GM21423 (cell line): ENCODE measurements around the gene ZC3H6.
"Not testable (repeated sequence)": the region's sequence is repeated elsewhere in the genome, so short reads cannot be mapped to it uniquely, and the experiment has no call there.

Experiments
- ATAC-seq: cut with Tn5 transposase; IDR thresholded peaks from one replicate; pipeline ENCODE4 v1.9.1; 2021; ENCODE audit warnings: mild to moderate bottlenecking, moderate library complexity; ENCODE audit not compliant: unreplicated experiment

Gene ZC3H6

GRCh38 chr2:112276954-112277353 lies 1.6 kb downstream of the ZC3H6 start:
- no peak for ATAC-seq

GRCh38 chr2:112277596-112278220 lies 2.3 kb downstream of the ZC3H6 start:
- ATAC-seq = no peak

- not testable (repeated sequence) for ATAC-seq
These were observed 6.7 kb downstream of the ZC3H6 start for GRCh38 chr2:112282066-112282465.

GRCh38 chr2:112283535-112283934 lies 8.1 kb downstream of the ZC3H6 start:
- not testable (repeated sequence) for ATAC-seq

GRCh38 chr2:112290088-112290487 lies 14.7 kb downstream of the ZC3H6 start:
- no peak for ATAC-seq

- ATAC-seq = no peak
These were observed 15.3 kb downstream of the ZC3H6 start for GRCh38 chr2:112290648-112291047.

- ATAC-seq = no peak
These were observed 18.4 kb downstream of the ZC3H6 start for GRCh38 chr2:112293636-112294401.

- no peak for ATAC-seq
These were observed 20.1 kb downstream of the ZC3H6 start for GRCh38 chr2:112295407-112296078.

- ATAC-seq = no peak
These were observed 21.0 kb downstream of the ZC3H6 start for GRCh38 chr2:112296407-112296806.

- ATAC-seq = no peak
These were observed 25.8 kb downstream of the ZC3H6 start for GRCh38 chr2:112301171-112301584.

GRCh38 chr2:112301973-112302372 lies 26.6 kb downstream of the ZC3H6 start:
- no peak for ATAC-seq

- no peak for ATAC-seq
These were observed 29.0 kb downstream of the ZC3H6 start for GRCh38 chr2:112304298-112304941.

- no peak for ATAC-seq
These were observed 29.7 kb downstream of the ZC3H6 start for GRCh38 chr2:112305132-112305531.

GRCh38 chr2:112310906-112311305 lies 35.5 kb downstream of the ZC3H6 start:
- no peak for ATAC-seq

GRCh38 chr2:112311932-112312331 lies 36.5 kb downstream of the ZC3H6 start:
- ATAC-seq = no peak

GRCh38 chr2:112312821-112313220 lies 37.4 kb downstream of the ZC3H6 start:
- ATAC-seq = no peak

GRCh38 chr2:112314856-112315255 lies 39.5 kb downstream of the ZC3H6 start:
- no peak for ATAC-seq

- no peak for ATAC-seq
These were observed 42.1 kb downstream of the ZC3H6 start for GRCh38 chr2:112317303-112318158.

- ATAC-seq = no peak
These were observed 43.1 kb downstream of the ZC3H6 start for GRCh38 chr2:112318515-112318914.
